Right kidney (tissue), 1 donor: Measurements from ENCODE around the gene SPPL3.
"Not testable (repeated sequence)": the region's sequence is repeated elsewhere in the genome, so short reads cannot be mapped to it uniquely, and the experiment has no call there.

ENCODE experiments used
- DNase-seq: peaks from one replicate; pipeline ENCODE4 v3.0.0-alpha.2; 2016

The SPPL3 gene

GRCh38 chr12:120744922-120745493 is 159.2 kb downstream of the SPPL3 start:
- DNase-seq: no peak

GRCh38 chr12:120741476-120742421 is 162.4 kb downstream of the SPPL3 start:
- DNase-seq: no peak

- DNase-seq: no peak
Observed at GRCh38 chr12:120740871-120741270, 163.3 kb downstream of the SPPL3 start.

- no peak for DNase-seq
Observed at GRCh38 chr12:120739821-120740613, 164.1 kb downstream of the SPPL3 start.

GRCh38 chr12:120739031-120739762 is 165.0 kb downstream of the SPPL3 start:
- no peak for DNase-seq

GRCh38 chr12:120738252-120739030 is 165.7 kb downstream of the SPPL3 start:
- no peak for DNase-seq

- DNase-seq: no peak
Observed at GRCh38 chr12:120737557-120738251, 166.5 kb downstream of the SPPL3 start.

GRCh38 chr12:120736404-120737331 is 167.5 kb downstream of the SPPL3 start:
- DNase-seq: no peak

- no peak for DNase-seq
Observed at GRCh38 chr12:120735181-120735580, 169.0 kb downstream of the SPPL3 start.

- DNase-seq: no peak
Observed at GRCh38 chr12:120734210-120734609, 169.9 kb downstream of the SPPL3 start.

- DNase-seq: no peak
Observed at GRCh38 chr12:120733574-120733973, 170.6 kb downstream of the SPPL3 start.

GRCh38 chr12:120732198-120732597 is 172.0 kb downstream of the SPPL3 start:
- DNase-seq: not testable (repeated sequence)

- DNase-seq: no peak
Observed at GRCh38 chr12:120726961-120727360, 177.2 kb downstream of the SPPL3 start.

GRCh38 chr12:120726510-120726793 is 177.7 kb downstream of the SPPL3 start:
- no peak for DNase-seq

GRCh38 chr12:120725659-120726509 is 178.3 kb downstream of the SPPL3 start, which contains the start of gene ACADS:
TSS of gene ACADS (plus strand) at chr12:120725826. CDS start at chr12:120725886, 60 bp downstream.
- DNase-seq: peak; percentile 92

GRCh38 chr12:120725151-120725658 is 179.0 kb downstream of the SPPL3 start:
- DNase-seq: no peak

- no peak for DNase-seq
Observed at GRCh38 chr12:120724720-120725119, 179.4 kb downstream of the SPPL3 start.

- no peak for DNase-seq
Observed at GRCh38 chr12:120722784-120723183, 181.4 kb downstream of the SPPL3 start.
